HepG2 (cell line): Measurements from ENCODE around the gene ATP6V1G2. TPM values are rescaled to one million over a fixed set of nuclear protein-coding genes. Genes with fewer than 3 reads are reported as not detected.

Experiments used
- CREB1 ChIP-seq, 2 experiments: fragments of 450-650 bp in 1 of 2; IDR thresholded peaks; 2 replicates each; pipeline ENCODE4 v1.6.1; 2016 to 2017; ENCODE audit warnings: control low read depth in 1 of 2, mild to moderate bottlenecking in 1 of 2, missing compliant biosample characterization in 1 of 2, missing genetic modification characterization in 1 of 2
- GPN1 ChIP-seq: sonication (generic); formaldehyde crosslinking; IDR thresholded peaks from 2 replicates; pipeline ENCODE4 v1.5.1; 2020; ENCODE audit warnings: missing genetic modification reagents, borderline replicate concordance
- HNF4G ChIP-seq, 2 experiments: sonication (generic) in 1 of 2; formaldehyde crosslinking in 1 of 2; IDR thresholded peaks; 2 replicates each; pipeline versions ENCODE4 v1.4.0 to v1.6.1; 2011 to 2020; ENCODE audit warnings: borderline replicate concordance in 2 of 2, low read depth in 2 of 2, mild to moderate bottlenecking in 2 of 2, low read length in 1 of 2, missing genetic modification reagents in 1 of 2, moderate library complexity in 1 of 2
- KAT2B ChIP-seq: fragments of 150-350 bp; IDR thresholded peaks from 2 replicates; pipeline ENCODE4 v1.6.1; 2014; ENCODE audit warnings: low read depth, low read length, borderline replicate concordance
- MTA1 ChIP-seq: sonication (generic); formaldehyde crosslinking; IDR thresholded peaks from 2 replicates; pipeline ENCODE4 v1.4.0; 2020; ENCODE audit warnings: missing genetic modification reagents, mild to moderate bottlenecking, borderline replicate concordance
- NCOA5 ChIP-seq: sonication (generic); formaldehyde crosslinking; IDR thresholded peaks from 2 replicates; pipeline ENCODE4 v1.4.0; 2020; ENCODE audit warnings: missing genetic modification reagents
- SAFB2 ChIP-seq: sonication (generic); formaldehyde crosslinking; IDR thresholded peaks from 2 replicates; pipeline ENCODE4 v1.5.1; 2020; ENCODE audit warnings: missing genetic modification reagents, low read depth, mild to moderate bottlenecking, borderline replicate concordance
- SATB2 ChIP-seq: sonication (generic); formaldehyde crosslinking; IDR thresholded peaks from 2 replicates; pipeline ENCODE4 v1.5.0; 2020; ENCODE audit warnings: missing genetic modification reagents
- SPEN ChIP-seq: sonication (generic); formaldehyde crosslinking; IDR thresholded peaks from 2 replicates; pipeline ENCODE4 v1.5.1; 2020; ENCODE audit warnings: low read depth, mild to moderate bottlenecking, missing genetic modification reagents
- ZNF10 ChIP-seq: sonication (generic); formaldehyde crosslinking; IDR thresholded peaks from 2 replicates; pipeline ENCODE4 v1.4.0; 2020; ENCODE audit warnings: mild to moderate bottlenecking, low read depth, missing genetic modification reagents, borderline replicate concordance
- ZNF337 ChIP-seq: sonication (generic); formaldehyde crosslinking; IDR thresholded peaks from 2 replicates; pipeline ENCODE4 v1.5.1; 2020; ENCODE audit warnings: missing genetic modification reagents, low read depth, mild to moderate bottlenecking, borderline replicate concordance
- ZNF34 ChIP-seq: sonication (generic); formaldehyde crosslinking; IDR thresholded peaks from 2 replicates; pipeline ENCODE4 v1.4.0; 2020; ENCODE audit warnings: mild to moderate bottlenecking, missing genetic modification reagents, borderline replicate concordance
- ZNF468 ChIP-seq: sonication (generic); formaldehyde crosslinking; IDR thresholded peaks from 2 replicates; pipeline ENCODE4 v1.8.0; 2022; ENCODE audit warnings: mild to moderate bottlenecking, moderate library complexity, missing genetic modification reagents
- ZNF547 ChIP-seq: sonication (generic); formaldehyde crosslinking; IDR thresholded peaks from 2 replicates; pipeline ENCODE4 v1.5.1; 2020; ENCODE audit warnings: mild to moderate bottlenecking, missing genetic modification reagents
- ZNF660 ChIP-seq: sonication (generic); formaldehyde crosslinking; IDR thresholded peaks from 2 replicates; pipeline ENCODE4 v1.5.1; 2020; ENCODE audit warnings: mild to moderate bottlenecking, low read depth, missing genetic modification reagents, borderline replicate concordance
- polyA plus RNA-seq, 8 experiments: library from polyadenylated mRNA; depleted of rRNA in 3 of 8; stranded (reverse) in 7 of 8; unstranded in 1 of 8; fragments of >200 nt; fragmentation: Illumina TruSeq in 4 of 8; extraction: Trizol in 4 of 8; gene quantifications; 2 replicates each; pipeline versions ENCODE4 v1.2.1 to v1.2.3, GENCODE V29; 2011 to 2016; ENCODE audit warnings: low read depth in 4 of 8, missing spikeins in 1 of 8, mixed read lengths in 1 of 8; ENCODE audit not compliant: insufficient read depth in 1 of 8
- total RNA-seq, 5 experiments: library from RNA; depleted of rRNA; stranded (reverse); fragments of >200 nt; fragmentation: Illumina TruSeq; extraction: Trizol; gene quantifications; 2 replicates each; pipeline ENCODE4 v1.2.3, GENCODE V29; 2016; ENCODE audit warnings: low read depth in 1 of 5
- TF ChIP-seq, protein P1 (sequence below): sonication (generic); formaldehyde crosslinking; IDR thresholded peaks from 2 replicates; pipeline ENCODE4 v1.4.0; 2020; ENCODE audit warnings: missing genetic modification reagents; ENCODE audit errors: not compliant biosample characterization
- TF ChIP-seq, protein P2 (sequence below): sonication (generic); formaldehyde crosslinking; IDR thresholded peaks from 2 replicates; pipeline ENCODE4 v1.8.1; 2023; ENCODE audit warnings: mild to moderate bottlenecking, moderate library complexity, missing genetic modification reagents
- TF ChIP-seq, protein P3 (sequence below): sonication (generic); formaldehyde crosslinking; IDR thresholded peaks from 2 replicates; pipeline ENCODE4 v1.8.0; 2023; ENCODE audit warnings: mild to moderate bottlenecking, missing genetic modification reagents
- TF ChIP-seq, protein P4 (sequence below): sonication (generic); formaldehyde crosslinking; IDR thresholded peaks from 2 replicates; pipeline ENCODE4 v1.5.0; 2020; ENCODE audit warnings: missing genetic modification reagents

Gene ATP6V1G2
- total and polyA plus RNA-seq, 2 of the 13 experiments (the other 11 are each of a cell fraction or from before 2014, with no cell fraction given), result 0.27 to 0.83 TPM

DNA sequence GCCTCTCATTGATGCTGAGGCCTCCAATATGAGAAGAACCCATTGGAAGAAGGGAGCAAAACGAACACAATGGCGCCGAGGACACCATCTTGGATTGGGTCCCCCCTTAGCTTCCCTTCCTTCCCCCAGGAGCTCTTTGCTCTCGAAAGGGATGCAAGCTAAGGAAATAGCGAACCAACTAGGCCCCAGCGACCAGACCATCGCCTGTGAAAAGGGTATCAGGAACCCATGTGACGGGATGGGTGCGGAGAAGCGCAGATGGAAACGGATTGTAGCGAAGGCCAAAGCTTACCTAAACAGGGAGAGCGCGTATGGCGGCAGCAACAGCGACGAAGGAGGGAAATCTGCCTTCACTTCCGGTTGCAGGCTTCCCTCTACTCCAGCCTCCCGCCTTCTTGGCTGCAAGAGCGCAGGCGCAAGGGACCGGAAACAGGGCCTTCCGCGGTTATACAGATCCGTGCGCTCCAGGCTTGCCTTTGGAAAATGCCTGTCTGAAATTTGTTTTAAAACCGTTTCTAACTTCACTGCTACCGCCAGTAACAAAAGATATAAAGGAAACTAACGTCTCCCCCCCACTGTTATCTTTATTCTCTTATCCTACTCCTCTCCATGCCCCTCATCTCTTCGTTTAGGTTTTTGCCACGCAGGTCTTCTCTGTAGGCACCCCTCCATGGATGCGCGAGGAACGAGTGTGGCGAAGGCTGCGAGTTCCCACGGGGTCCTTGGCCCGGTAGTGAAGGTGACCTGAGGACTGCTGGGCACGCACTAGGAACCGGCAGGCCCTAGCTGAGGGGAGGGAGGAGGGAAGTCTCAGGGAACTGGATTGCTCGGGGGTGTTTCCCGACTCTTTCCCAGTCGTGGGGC lies 4.5 kb downstream of the ATP6V1G2 start, which contains the start of gene DDX39B (continued):
- no peak; the same call in none of the 2 replicates for TF ChIP-seq SATB2 (CRISPR knock-in tag)
- TF ChIP-seq NCOA5 (CRISPR knock-in tag), result no peak
- no peak for TF ChIP-seq HNF4G (IDR thresholded peaks at IDR 0.05; ENCODE audit: borderline replicate concordance, low read depth, low read length)
- TF ChIP-seq HNF4G (CRISPR knock-in tag; IDR thresholded peaks at IDR 0.05; ENCODE audit: borderline replicate concordance, low read depth), result no peak; the same call in 1 of the 2 replicates
- TF ChIP-seq, protein P1, sequence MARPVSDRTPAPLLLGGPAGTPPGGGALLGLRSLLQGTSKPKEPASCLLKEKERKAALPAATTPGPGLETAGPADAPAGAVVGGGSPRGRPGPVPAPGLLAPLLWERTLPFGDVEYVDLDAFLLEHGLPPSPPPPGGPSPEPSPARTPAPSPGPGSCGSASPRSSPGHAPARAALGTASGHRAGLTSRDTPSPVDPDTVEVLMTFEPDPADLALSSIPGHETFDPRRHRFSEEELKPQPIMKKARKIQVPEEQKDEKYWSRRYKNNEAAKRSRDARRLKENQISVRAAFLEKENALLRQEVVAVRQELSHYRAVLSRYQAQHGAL, result peak; percentile 84
- TF ChIP-seq, protein P2, sequence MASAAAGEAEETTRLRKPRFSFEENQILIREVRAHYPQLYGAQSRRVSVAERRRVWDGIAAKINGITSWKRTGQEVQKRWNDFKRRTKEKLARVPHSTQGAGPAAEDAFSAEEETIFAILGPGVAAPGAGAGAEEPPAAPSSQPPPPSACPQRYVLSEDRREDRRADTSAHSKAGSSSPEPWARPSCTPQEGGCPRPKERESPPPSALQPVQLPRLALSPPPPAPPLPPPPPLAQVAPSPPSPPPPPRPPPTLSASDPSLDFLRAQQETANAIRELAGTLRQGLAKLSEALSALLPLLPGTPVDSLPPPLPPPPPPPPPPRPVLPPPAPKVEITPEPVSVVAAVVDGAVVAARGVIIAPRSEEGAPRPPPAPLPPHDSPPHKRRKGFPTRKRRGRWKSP, result peak; percentile 91
- TF ChIP-seq CREB1 (IDR thresholded peaks at IDR 0.05), result peak; percentile 54
- peak; percentile 77; the same call in 1 of the 2 replicates for TF ChIP-seq CREB1 (CRISPR knock-in tag; IDR thresholded peaks at IDR 0.05)
- TF ChIP-seq, protein P3, sequence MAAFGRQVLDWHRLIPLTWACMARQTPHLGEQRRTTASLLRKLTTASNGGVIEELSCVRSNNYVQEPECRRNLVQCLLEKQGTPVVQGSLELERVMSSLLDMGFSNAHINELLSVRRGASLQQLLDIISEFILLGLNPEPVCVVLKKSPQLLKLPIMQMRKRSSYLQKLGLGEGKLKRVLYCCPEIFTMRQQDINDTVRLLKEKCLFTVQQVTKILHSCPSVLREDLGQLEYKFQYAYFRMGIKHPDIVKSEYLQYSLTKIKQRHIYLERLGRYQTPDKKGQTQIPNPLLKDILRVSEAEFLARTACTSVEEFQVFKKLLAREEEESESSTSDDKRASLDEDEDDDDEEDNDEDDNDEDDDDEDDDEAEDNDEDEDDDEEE (CRISPR knock-in tag), result peak; percentile 96
- TF ChIP-seq ZNF468 (CRISPR knock-in tag), result 0 out of 2 replicates have a peak, but pooled peaks have one; percentile 22
- TF ChIP-seq ZNF547 (CRISPR knock-in tag), result peak; percentile 96
- TF ChIP-seq, protein P4, sequence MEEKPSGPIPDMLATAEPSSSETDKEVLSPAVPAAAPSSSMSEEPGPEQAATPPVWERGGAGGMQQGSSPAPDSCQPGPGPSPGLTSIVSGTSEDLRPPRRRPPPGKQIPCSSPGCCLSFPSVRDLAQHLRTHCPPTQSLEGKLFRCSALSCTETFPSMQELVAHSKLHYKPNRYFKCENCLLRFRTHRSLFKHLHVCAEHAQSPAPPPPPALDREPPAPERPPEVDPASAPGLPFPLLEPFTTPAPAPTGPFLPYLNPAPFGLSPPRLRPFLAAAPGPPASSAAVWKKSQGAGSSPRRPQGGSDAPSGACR (CRISPR knock-in tag), result peak; percentile 55
- TF ChIP-seq SAFB2 (CRISPR knock-in tag), result no peak; the same call in 1 of the 2 replicates
- TF ChIP-seq ZNF337 (CRISPR knock-in tag), result no peak
- TF ChIP-seq ZNF34 (CRISPR knock-in tag), result peak; percentile 65; the same call in 1 of the 2 replicates
- TF ChIP-seq ZNF660, result no peak
- no peak; the same call in 1 of the 2 replicates for TF ChIP-seq MTA1 (CRISPR knock-in tag)
- TF ChIP-seq ZNF10 (CRISPR knock-in tag), result no peak
- no peak for TF ChIP-seq GPN1 (CRISPR knock-in tag)
- TF ChIP-seq SPEN (CRISPR knock-in tag), result peak; percentile 100
- TF ChIP-seq KAT2B, result peak; percentile 27; the same call in 1 of the 2 replicates
